NCI-H2196 (cell line): ENCODE results near the gene MSI2.

ENCODE experiments used
- DNase-seq: peaks from one replicate; lab custom pipeline; 2025; ENCODE audit not compliant: unreplicated experiment; lab: John Stamatoyannopoulos, UW

The MSI2 gene

GRCh38 chr17:57517273-57517631, 260.9 kb downstream of the MSI2 start:
- DNase-seq: no peak

GRCh38 chr17:57517632-57518456, 261.5 kb downstream of the MSI2 start:
- DNase-seq: no peak

GRCh38 chr17:57518587-57519581, 262.6 kb downstream of the MSI2 start:
- DNase-seq: peak; percentile 73

DNA sequence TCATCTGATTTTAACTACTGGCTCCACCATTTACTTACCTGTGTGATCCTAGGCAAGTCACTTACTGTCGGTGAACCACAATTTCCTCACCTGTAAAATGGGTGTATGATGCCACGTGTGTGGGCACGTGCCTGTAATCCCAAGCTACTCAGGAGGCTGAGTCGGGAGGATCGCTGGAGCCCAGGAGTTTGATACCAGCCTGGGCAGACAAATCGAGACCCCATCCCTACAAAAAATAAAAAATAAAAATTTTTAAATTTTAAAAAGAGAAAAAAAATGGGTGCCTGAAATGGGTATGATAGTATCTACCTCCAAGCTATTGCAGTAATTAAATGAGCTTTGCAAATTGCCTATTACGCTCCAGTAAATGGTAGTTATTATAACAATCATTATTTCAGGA, 263.5 kb downstream of the MSI2 start:
- DNase-seq: no peak

DNA sequence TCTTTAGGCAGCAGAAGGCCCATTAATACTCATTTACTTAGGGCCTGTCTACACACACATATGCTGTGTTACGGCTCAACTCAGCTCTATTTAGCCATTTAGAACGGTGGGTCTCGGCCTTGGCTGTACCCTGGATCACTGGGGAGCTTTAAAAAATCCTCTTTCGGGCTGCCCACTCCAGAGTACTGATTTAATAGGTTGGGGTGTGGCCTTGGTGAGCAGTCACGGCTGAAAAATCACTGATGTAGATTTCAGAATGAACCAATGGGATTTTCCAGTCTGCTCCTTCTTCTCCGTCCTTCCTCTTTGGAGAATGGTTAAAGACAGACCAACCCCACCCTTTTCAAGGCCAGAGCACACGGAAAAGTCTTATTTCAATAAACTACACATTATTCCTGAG, 265.3 kb downstream of the MSI2 start:
- no peak for DNase-seq

DNA sequence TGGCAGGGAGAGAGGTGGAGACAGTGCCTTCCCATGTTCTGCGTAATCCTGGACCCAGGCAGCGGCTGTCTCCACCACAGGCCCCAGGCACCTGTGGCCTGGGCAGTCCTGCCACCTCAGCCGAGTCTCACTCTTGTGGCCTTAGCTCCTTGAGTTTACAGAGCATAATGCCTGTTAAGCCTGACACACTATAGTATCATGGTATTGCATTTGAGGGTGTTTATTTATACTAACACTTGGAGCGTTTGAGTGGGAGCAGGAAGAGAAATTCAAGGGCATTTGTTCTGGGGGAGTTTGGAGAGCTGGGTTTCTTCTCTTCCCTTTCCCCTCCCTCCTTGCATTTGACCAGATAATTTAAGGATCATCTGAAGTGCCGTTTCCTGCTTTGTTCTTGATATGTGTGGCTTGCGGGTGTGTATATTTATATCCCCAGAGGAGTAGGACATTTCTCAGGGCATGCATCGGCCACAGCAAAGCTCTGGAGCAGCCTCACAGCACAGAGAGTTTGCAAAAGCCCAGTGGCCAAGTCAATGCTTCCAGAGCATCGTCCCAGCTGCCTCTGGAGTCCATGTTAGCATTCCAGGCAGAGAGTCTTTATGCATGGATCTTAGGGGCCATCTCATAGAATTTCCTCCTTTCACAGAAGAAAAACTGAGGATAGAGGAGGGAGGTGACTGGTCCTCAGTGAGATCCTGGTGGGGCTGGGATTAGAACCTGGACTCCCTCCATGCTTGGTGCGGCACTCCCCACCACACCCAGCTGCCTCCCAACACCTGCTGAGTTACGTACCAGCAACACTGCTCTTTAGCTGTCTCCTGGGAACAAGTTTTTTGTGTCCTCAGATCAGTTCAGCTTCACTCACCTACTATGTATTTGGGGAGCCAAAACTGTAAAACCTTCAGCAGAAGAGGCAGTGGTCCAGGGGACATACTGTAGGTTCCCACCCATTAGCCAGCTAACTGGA, 266.0 kb downstream of the MSI2 start:
- DNase-seq: no peak

- DNase-seq: peak; percentile 94
These were observed 267.8 kb downstream of the MSI2 start for GRCh38 chr17:57523926-57524632.

GRCh38 chr17:57524839-57525568, 268.7 kb downstream of the MSI2 start:
- no peak for DNase-seq

DNA sequence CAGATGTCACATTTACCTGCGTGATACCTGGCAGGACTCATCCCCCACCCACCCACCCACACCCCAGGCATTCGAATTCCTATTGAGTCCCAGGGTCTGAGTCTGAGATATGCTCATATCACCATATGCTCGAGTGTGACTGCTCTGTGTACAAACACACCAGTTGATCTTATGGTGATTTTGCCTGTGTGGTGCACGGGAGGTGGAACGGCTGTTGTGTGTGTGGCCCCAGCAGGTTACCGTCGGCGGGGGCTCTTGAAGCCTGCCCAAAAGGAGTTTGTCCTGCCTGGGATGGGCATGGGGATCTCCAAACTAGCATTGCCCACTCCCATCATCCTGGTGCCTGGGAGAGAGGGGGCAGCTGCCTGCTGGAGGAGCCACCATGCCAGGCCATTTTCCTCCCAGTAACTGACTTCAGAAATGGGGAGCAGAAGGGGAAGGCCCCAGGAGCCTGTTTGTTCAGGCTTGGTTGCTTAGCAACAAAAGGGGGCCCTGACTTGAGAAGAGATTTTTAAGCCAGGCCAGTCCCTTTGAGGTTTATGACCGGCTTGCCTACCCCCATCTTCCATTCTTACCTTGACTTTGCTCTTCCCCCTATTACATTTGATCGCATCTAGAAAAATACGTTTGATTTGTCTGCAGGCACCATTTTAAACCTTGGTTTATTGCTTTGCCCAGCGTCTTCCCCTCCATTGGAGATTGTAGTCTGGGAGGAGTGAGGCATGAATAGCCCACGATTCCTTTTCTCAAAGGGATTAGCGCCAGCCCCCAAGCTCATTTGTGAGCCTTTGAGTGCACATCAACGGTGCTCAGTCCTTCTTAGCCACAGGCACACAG, 271.1 kb downstream of the MSI2 start:
- DNase-seq: no peak

DNA sequence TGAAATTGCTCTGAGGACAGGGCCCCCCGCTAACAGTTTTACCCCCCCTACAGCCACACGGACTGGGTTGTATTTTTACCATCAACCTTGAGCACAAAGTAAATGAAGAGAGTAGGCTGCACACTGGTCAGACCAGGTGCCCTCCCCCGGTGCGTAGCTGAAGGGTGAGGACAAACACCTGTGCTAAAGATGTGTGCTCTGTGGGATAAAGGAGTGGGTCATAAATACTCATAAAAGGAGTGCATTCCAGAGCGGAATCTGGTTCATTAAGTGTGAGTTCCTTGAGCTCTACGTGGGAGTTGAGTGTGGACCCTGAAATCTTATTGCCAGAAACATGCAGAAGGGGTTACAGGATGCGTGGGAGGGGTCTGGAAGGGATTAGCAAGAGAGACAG, 271.7 kb downstream of the MSI2 start:
- peak; percentile 22 for DNase-seq

DNA sequence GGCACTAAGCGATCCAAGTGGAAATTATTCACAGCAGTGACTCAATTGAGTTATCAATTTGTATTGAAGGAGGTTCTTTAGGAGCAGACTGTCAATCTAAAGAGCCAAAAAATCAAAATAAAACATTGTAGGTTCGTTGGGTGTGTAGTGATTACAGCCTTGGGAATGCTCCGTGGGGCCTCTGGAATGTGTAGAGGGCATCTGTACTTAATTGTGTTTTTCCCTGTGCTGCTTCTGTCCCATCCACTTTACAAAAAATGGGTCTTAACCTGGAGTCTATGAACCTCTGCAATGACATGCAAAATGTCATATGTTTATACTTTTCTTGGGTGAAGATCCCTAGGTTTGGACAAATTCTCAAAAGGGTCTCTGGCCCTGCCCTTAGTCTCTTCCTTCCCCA, 273.7 kb downstream of the MSI2 start:
- DNase-seq: no peak

GRCh38 chr17:57530508-57530907, 274.2 kb downstream of the MSI2 start:
- no peak for DNase-seq

DNA sequence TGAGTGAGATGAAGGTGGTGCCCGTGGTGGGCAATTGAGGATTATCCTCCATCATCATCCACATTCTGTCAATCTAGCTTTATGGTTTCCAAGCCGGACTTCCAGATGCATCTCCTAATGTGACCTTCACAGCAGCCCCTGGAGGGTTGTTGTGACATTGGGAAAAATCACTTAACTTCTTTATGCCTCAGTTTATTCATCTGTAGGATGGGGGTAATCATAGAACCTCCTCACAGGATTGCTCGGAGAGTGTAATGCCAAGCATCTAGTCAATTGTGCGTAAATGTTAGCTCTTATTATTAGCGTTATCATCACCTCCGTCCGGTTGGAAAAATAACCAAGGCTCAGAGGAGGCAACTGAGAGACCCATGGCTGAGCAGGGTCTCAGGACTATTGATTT, 274.8 kb downstream of the MSI2 start:
- DNase-seq: no peak

DNA sequence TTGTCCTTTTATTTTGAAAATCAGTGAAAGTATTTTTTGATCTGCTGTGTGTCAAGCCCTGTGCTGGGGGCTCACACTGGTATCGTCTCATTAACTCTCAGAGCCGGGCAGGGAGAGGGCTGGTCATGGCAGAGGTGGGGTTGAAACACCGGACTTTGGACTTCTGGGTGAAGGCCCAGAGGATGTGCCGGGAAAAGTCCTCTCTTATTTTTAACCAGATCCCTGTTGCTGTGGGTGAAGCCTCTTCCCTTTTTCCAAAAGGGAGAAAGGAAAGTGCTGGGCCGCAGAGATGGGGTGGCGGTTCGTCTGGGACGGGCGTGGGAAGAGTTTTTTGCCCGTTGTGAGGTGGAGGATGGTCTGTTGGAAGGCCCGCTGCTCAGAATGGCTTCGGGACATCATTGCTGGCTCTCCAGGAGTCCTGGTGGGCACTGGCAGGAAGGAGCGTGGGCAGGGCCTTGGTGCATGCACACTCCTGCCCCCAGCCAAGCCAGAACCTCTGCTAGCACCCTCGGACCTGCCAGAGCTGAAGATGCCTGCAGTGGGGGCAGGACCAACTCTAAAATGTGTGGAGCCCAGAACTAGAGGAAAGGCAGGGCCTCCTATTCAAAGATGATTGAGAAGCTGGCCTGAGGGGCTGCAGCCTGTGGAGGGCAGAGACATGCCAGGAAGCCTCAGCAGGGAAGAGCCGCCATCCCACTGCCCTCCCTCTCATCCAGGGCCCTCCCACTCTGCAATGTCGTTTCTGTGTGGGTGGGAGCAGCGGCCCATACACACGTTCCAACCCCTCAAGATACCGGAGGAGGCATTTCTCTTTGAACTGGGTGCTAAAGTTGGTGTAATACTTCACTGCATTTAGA, 275.6 kb downstream of the MSI2 start:
- DNase-seq: no peak

GRCh38 chr17:57532556-57532955, 276.2 kb downstream of the MSI2 start:
- DNase-seq: no peak

- DNase-seq: no peak
These were observed 276.6 kb downstream of the MSI2 start for GRCh38 chr17:57532966-57533365.

DNA sequence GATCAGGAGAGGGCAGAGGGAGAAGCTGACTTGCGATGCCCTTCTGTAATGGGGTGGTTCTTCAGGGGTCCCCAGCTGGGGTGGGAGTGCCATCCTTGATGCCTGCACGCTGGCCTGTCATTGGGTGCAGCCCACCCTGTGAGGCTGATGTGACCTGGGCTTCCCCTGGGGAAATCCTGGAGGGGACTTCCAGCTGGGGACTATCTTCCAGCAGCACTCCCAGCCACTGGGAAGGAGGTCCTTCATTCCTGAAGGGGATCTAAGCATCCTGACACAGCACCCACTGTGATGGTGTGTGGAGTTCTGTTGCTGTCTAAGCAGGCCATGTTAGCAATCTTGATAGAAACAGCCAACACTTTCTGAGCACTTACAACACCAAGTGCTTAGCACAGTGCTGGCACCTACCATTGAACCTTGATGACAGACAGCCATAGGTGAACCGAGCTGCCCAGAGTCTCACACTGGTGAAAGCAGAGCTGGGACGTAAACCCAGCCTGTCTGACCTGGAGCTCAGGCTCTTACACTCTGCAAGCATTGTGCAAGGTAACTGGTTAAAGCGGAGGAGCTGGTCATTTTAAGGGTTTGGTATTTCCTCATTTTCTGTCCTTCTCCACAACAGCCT, 277.5 kb downstream of the MSI2 start:
- no peak for DNase-seq
